Smooth muscle cell of trachea (primary cell): ENCODE data around the gene FNDC1. TPM values are rescaled to one million over a fixed set of nuclear protein-coding genes. Genes with fewer than 3 reads are reported as not detected.

Experiments
- total RNA-seq: library from RNA; depleted of rRNA; stranded (reverse); fragments of >200 nt; gene quantifications from 2 replicates; pipeline ENCODE4 v1.2.1, GENCODE V29; 2014

Gene FNDC1
- total RNA-seq, result 0.17 TPM in 1 of 2 replicates, not detected in the other

DNA sequence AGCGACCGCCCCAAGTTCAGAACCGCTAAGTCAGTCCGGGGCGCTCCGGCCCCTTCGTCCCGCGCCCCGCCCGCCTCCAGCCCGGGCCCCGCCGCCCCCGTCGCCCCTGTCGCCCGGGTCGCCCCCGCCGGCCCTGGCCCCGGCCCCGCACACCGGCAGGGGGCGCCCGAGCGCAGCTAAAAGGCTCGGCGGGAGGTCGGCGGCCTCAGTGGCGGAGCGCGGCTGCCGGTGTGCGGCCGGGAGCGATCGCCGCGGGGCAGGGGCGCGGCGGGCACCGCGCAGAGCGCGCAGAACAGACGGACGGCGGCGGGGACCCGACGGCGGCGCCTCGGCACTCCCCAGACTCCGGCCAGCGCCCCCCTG, at the start of gene FNDC1:
FNDC1 (plus strand) TSS at position 208 of the 363 bp plus-strand sequence. CDS start 197 bp downstream, outside the sequence.

Other genes starting within 250 kb of the FNDC1 start
- 5.2 and 6.0 TPM in 2 replicates for gene RSPH3, start 169.2 kb upstream of the FNDC1 start, total RNA-seq
- gene TAGAP, start 124.4 kb upstream of the FNDC1 start, total RNA-seq, result not detected in 2 replicates